ENCODE results near the gene THAP3. TPM values are rescaled to one million over a fixed set of nuclear protein-coding genes. Genes with fewer than 3 reads are reported as not detected.

The THAP3 gene
- total and polyA plus RNA-seq, 9 of the 15 experiments (the other 6 are each of a cell fraction or from before 2014, with no cell fraction given) = 1.9 to 31.2 (median 18.2) TPM

DNA sequence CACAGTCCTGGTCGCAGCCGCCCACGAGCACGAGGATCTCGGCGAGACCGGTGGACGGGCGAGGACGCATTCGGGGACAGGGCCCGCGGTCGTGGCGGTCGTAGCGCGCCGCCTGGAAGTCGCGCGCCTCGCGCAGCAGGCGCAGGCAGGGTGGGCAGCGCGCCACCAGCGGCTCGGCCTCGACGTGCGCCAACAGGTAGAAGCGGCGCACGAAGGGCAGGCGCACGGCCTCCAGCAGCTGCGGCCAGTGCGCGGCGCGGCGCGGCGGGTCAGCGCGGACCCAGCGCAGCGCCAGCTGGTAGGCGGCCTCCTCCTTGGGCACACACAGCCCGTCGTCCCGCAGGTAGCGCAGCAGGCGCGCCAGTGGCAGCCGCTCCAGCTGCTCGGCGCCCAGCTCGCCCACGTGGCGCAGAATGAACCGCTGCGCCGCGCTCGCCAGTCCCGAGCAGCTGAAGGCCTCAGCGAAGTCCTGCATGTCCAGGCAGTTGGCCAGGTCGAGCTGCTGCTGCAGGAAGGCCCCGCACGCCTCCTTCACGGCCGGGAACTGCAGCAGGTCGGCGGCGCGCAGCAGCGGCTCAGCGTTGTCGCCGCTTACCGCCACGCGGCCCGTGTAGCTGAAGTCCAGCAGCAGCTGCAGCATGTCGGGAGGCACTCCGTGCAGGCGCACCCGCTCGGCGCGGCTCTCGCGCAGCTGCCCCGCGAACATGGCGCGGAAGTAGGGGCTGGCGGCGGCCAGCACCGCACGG lies 22.6 kb upstream of the THAP3 start (continued):
- no peak for TF ChIP-seq ID3 (CRISPR knock-in tag; IDR thresholded peaks at IDR 0.05)
- TF ChIP-seq ID3 (tag; IDR thresholded peaks at IDR 0.05) = peak; percentile 64
- TF ChIP-seq RAD21 (CRISPR knock-in tag; conservative IDR thresholded peaks at IDR 0.05 in 1 of 2, IDR thresholded peaks at IDR 0.05 in 1 of 2) = no peak
- no peak for TF ChIP-seq TAF1 (IDR thresholded peaks at IDR 0.05; ENCODE audit: control insufficient read depth, extremely low read depth, insufficient read depth, low read length, severe bottlenecking)
- no peak for TF ChIP-seq MECOM (CRISPR knock-in tag; IDR thresholded peaks at IDR 0.05)
- TF ChIP-seq SP1 (CRISPR knock-in tag; IDR thresholded peaks at IDR 0.05) = no peak
- TF ChIP-seq JUNB (CRISPR knock-in tag; conservative IDR thresholded peaks at IDR 0.05) = no peak
- no peak for TF ChIP-seq FOXK1 (CRISPR knock-in tag; IDR thresholded peaks at IDR 0.05; ENCODE audit: borderline replicate concordance)
- no peak for TF ChIP-seq MEIS2 (IDR thresholded peaks at IDR 0.05; ENCODE audit: partially characterized antibody)
- no peak for TF ChIP-seq ZNF445 (CRISPR knock-in tag; IDR thresholded peaks at IDR 0.05; ENCODE audit: low read depth)
- TF ChIP-seq ZKSCAN3 (CRISPR knock-in tag; IDR thresholded peaks at IDR 0.05) = no peak
- TF ChIP-seq PHF21A (IDR thresholded peaks at IDR 0.05; ENCODE audit: borderline replicate concordance, low read depth) = no peak
- TF ChIP-seq DPF2 (IDR thresholded peaks at IDR 0.05) = no peak
- no peak for TF ChIP-seq TAL1 (IDR thresholded peaks at IDR 0.05)
- TF ChIP-seq ZNF407 (IDR thresholded peaks at IDR 0.05; ENCODE audit: low read depth) = no peak
- no peak; the same call in 1 of the 2 replicates for TF ChIP-seq ZNF589 (CRISPR knock-in tag; IDR thresholded peaks at IDR 0.05; ENCODE audit: low read depth)
- no peak for TF ChIP-seq TFE3 (CRISPR knock-in tag; IDR thresholded peaks at IDR 0.05)
- TF ChIP-seq SREBF2 (CRISPR knock-in tag; IDR thresholded peaks at IDR 0.05) = no peak
- TF ChIP-seq ZNF354B (CRISPR knock-in tag; IDR thresholded peaks at IDR 0.05) = no peak
- peak; percentile 85 for TF ChIP-seq L3MBTL2 (IDR thresholded peaks at IDR 0.05)

Measured in K562 (cell line).